ENCODE measurements around the gene ZBTB7C.

ZBTB7C gene

DNA sequence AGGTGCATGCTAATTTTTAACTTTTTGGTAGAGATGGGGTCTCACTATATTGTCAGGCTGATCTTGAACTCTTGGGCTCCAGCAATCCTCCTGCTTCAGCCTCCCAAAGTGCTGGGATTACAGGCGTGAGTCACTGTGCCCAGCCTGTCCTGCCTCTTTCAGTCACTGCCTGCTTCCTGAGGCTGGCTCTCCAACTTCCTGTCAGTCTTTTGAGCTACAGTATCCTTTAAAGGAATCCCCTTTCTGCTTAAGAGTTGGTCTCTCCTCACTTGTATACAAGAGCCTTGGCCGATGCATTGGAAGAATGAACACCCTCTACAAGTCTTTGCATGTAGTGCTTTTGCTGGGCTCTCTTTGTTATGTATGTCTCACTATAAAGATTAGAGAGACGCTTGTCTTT, 390.3 kb downstream of the ZBTB7C start:
- Histone ChIP-seq H3K27me3 (ENCODE audit: insufficient read depth, low read length, poor library complexity) (peaks cover 6% of the 10 kb centered on the region), H3K27ac (ENCODE audit: low read length) (no peak overlapping the region), H3K36me3 (ENCODE audit: insufficient read depth, low read length) (no peaks in the 10 kb centered on the region), H3K79me2 (ENCODE audit: insufficient read depth, low read length) (no peaks in the 10 kb centered on the region), H3K9me3 (ENCODE audit: insufficient read depth, low read length, severe bottlenecking) (no peaks in the 10 kb centered on the region), H3K4me2 (ENCODE audit: insufficient read depth, low read length) (no peak overlapping the region), H2AFZ (ENCODE audit: low read depth, low read length) (no peak overlapping the region), H3K4me3 (ENCODE audit: low read depth in 1 of 2, low read length in 2 of 2) (no peak overlapping the region), H4K20me1 (ENCODE audit: insufficient read depth, low read length) (no peaks in the 10 kb centered on the region), H3K9ac (ENCODE audit: low read depth, low read length) (no peak overlapping the region), H3K4me1 (ENCODE audit: insufficient read depth, low read length) (peaks cover 10% of the 10 kb centered on the region)
- TF ChIP-seq, protein P1, sequence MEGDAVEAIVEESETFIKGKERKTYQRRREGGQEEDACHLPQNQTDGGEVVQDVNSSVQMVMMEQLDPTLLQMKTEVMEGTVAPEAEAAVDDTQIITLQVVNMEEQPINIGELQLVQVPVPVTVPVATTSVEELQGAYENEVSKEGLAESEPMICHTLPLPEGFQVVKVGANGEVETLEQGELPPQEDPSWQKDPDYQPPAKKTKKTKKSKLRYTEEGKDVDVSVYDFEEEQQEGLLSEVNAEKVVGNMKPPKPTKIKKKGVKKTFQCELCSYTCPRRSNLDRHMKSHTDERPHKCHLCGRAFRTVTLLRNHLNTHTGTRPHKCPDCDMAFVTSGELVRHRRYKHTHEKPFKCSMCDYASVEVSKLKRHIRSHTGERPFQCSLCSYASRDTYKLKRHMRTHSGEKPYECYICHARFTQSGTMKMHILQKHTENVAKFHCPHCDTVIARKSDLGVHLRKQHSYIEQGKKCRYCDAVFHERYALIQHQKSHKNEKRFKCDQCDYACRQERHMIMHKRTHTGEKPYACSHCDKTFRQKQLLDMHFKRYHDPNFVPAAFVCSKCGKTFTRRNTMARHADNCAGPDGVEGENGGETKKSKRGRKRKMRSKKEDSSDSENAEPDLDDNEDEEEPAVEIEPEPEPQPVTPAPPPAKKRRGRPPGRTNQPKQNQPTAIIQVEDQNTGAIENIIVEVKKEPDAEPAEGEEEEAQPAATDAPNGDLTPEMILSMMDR (IDR thresholded peaks at IDR 0.05; ENCODE audit: borderline replicate concordance, extremely low read depth, low read length, poor library complexity, severe bottlenecking) = no peak
- TF ChIP-seq EZH2 (IDR thresholded peaks at IDR 0.05; ENCODE audit: borderline replicate concordance, low read depth, low read length, severe bottlenecking) = no peak
- ATAC-seq (ENCODE audit: insufficient read depth, low read depth) (0 out of 3 replicates have a peak, but pooled peaks have one; percentile 27), DNase-seq (no peak)

DNA sequence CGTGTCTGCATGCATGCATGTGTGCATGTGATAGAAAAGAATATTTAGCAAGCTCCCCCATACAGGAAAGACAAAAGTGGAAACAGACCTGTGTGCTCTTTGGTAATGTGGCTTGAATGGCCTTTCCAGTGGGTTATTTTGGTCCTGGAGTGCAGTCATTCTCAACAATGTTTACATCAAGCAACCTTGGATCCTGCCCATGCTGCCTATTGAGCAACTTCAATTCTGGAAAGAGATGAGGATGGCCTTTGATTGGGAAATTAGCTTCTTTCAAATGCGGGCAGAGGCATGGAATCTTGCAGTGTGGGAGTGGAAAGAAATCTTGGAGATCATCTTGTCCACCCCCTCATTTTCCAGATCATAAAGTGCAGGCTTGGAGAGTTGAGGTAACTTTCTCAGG, 391.5 kb downstream of the ZBTB7C start:
- no peaks in the 10 kb centered on the region for H3K79me2 ChIP-seq (ENCODE audit: insufficient read depth, low read length)
- DNase-seq (no peak), ATAC-seq (ENCODE audit: insufficient read depth, low read depth) (no peak)
- peaks cover 10% of the 10 kb centered on the region for H3K4me1 ChIP-seq (ENCODE audit: insufficient read depth, low read length)
- no peak overlapping the region for H3K9ac ChIP-seq (ENCODE audit: low read depth, low read length)
- no peak overlapping the region for H2AFZ ChIP-seq (ENCODE audit: low read depth, low read length)
- no peak for TF ChIP-seq EZH2 (IDR thresholded peaks at IDR 0.05; ENCODE audit: borderline replicate concordance, low read depth, low read length, severe bottlenecking)
- TF ChIP-seq, protein P1 (IDR thresholded peaks at IDR 0.05; ENCODE audit: borderline replicate concordance, extremely low read depth, low read length, poor library complexity, severe bottlenecking) = no peak
- H3K27ac ChIP-seq (ENCODE audit: low read length) = no peak overlapping the region
- H3K9me3 ChIP-seq (ENCODE audit: insufficient read depth, low read length, severe bottlenecking) = no peaks in the 10 kb centered on the region
- H3K36me3 ChIP-seq (ENCODE audit: insufficient read depth, low read length) = no peaks in the 10 kb centered on the region
- H4K20me1 ChIP-seq (ENCODE audit: insufficient read depth, low read length) = no peaks in the 10 kb centered on the region
- no peak overlapping the region for H3K4me2 ChIP-seq (ENCODE audit: insufficient read depth, low read length)
- peaks cover 6% of the 10 kb centered on the region for H3K27me3 ChIP-seq (ENCODE audit: insufficient read depth, low read length, poor library complexity)
- no peak overlapping the region for H3K4me3 ChIP-seq (ENCODE audit: low read depth in 1 of 2, low read length in 2 of 2)

DNA sequence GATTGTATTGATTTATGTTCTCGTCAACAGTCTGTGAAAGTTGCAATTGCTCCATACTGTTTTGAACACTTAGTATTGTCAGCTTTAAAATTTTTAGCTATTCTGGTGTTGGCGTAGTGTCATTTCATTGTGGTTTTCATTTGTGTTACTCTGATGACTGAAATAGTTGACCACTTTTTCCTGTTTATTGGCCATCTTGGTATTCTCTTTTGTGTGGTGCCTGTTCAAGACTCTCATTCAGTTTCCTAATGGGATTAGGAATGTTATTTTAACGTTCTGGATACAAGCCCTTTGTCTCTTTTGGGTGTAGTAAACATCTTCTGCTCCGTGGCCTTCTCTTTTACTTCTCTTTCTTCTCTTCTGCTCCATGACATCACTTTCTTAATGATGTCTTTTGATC, 396.0 kb downstream of the ZBTB7C start:
- TF ChIP-seq, protein P1 (IDR thresholded peaks at IDR 0.05; ENCODE audit: borderline replicate concordance, extremely low read depth, low read length, poor library complexity, severe bottlenecking) = no peak
- no peak for TF ChIP-seq EZH2 (IDR thresholded peaks at IDR 0.05; ENCODE audit: borderline replicate concordance, low read depth, low read length, severe bottlenecking)
- DNase-seq = no peak
- no peak overlapping the region for H3K4me2 ChIP-seq (ENCODE audit: insufficient read depth, low read length)
- no peak overlapping the region for H3K4me3 ChIP-seq (ENCODE audit: low read depth in 1 of 2, low read length in 2 of 2)
- no peaks in the 10 kb centered on the region for H3K79me2 ChIP-seq (ENCODE audit: insufficient read depth, low read length)
- H3K4me1 ChIP-seq (ENCODE audit: insufficient read depth, low read length) = no peaks in the 10 kb centered on the region
- no peak overlapping the region for H2AFZ ChIP-seq (ENCODE audit: low read depth, low read length)
- ATAC-seq (ENCODE audit: insufficient read depth, low read depth) = no peak
- H3K27me3 ChIP-seq (ENCODE audit: insufficient read depth, low read length, poor library complexity) = no peaks in the 10 kb centered on the region
- no peaks in the 10 kb centered on the region for H4K20me1 ChIP-seq (ENCODE audit: insufficient read depth, low read length)
- H3K27ac ChIP-seq (ENCODE audit: low read length) = no peak overlapping the region
- H3K36me3 ChIP-seq (ENCODE audit: insufficient read depth, low read length) = no peaks in the 10 kb centered on the region
- H3K9ac ChIP-seq (ENCODE audit: low read depth, low read length) = no peak overlapping the region
- no peaks in the 10 kb centered on the region for H3K9me3 ChIP-seq (ENCODE audit: insufficient read depth, low read length, severe bottlenecking)
